Type B pancreatic cell (in vitro differentiated cells): ENCODE results near the gene STMN3. TPM values are rescaled to one million over a fixed set of nuclear protein-coding genes. Genes with fewer than 3 reads are reported as not detected.
"Not testable (repeated sequence)": the region's sequence is repeated elsewhere in the genome, so short reads cannot be mapped to it uniquely, and the experiment has no call there.

Experiments
- DNase-seq: peaks from one replicate; pipeline ENCODE4 v3.0.0; 2021; ENCODE audit warnings: mixed read lengths; ENCODE audit not compliant: unreplicated experiment; ENCODE audit errors: extremely low spot score
- H3K27ac Mint-ChIP-seq: 2 replicates; pipeline ENCODE4 v1.8.0; 2021; ENCODE audit warnings: mild to moderate bottlenecking, mixed read lengths
- H3K27me3 Mint-ChIP-seq: 2 replicates; pipeline ENCODE4 v1.8.0; 2021; ENCODE audit warnings: mixed read lengths
- H3K36me3 Mint-ChIP-seq: 2 replicates; pipeline ENCODE4 v1.8.0; 2021; ENCODE audit warnings: mixed read lengths
- H3K4me1 Mint-ChIP-seq: one replicate; pipeline ENCODE4 v1.8.0; 2021; ENCODE audit warnings: mixed read lengths; ENCODE audit not compliant: unreplicated experiment
- H3K4me3 Mint-ChIP-seq: 2 replicates; pipeline ENCODE4 v1.8.0; 2021; ENCODE audit warnings: mild to moderate bottlenecking, mixed read lengths
- H3K9me3 Mint-ChIP-seq: 2 replicates; pipeline ENCODE4 v1.8.0; 2021; ENCODE audit warnings: mixed read lengths
- CTCF ChIP-seq: fragments of 200-600 bp; sonication (generic); conservative IDR thresholded peaks from 2 replicates; pipeline ENCODE4 v1.5.0; 2021; ENCODE audit warnings: antibody characterized with exemption, mild to moderate bottlenecking
- total RNA-seq: library from RNA; stranded (reverse); gene quantifications from 2 replicates; pipeline ENCODE4 v1.2.1, GENCODE V29; 2021; ENCODE audit warnings: low replicate concordance

STMN3 gene
- total RNA-seq, 1 donor from 2014 or later, result 40.8 TPM

GRCh38 chr20:63643499-63643898 is 9.7 kb downstream of the STMN3 start:
- no peaks in the 10 kb centered on the region for H3K36me3 Mint-ChIP-seq
- peak overlapping the region; percentile 23 for H3K27ac Mint-ChIP-seq
- DNase-seq, result no peak
- peak overlapping the region; percentile 82 for H3K4me3 Mint-ChIP-seq
- TF ChIP-seq CTCF, result no peak
- H3K4me1 Mint-ChIP-seq, result no peaks in the 10 kb centered on the region
- no peaks in the 10 kb centered on the region for H3K27me3 Mint-ChIP-seq
- no peaks in the 10 kb centered on the region for H3K9me3 Mint-ChIP-seq

GRCh38 chr20:63642527-63643247 is 10.5 kb downstream of the STMN3 start:
- Mint-ChIP-seq H3K36me3 (no peaks in the 10 kb centered on the region), H3K4me3 (peak overlapping the region; percentile 82), H3K9me3 (no peaks in the 10 kb centered on the region), H3K4me1 (no peaks in the 10 kb centered on the region), H3K27me3 (no peaks in the 10 kb centered on the region), H3K27ac (no peak overlapping the region)
- no peak for TF ChIP-seq CTCF
- no peak for DNase-seq

GRCh38 chr20:63641792-63642523 is 11.3 kb downstream of the STMN3 start:
- no peaks in the 10 kb centered on the region for H3K36me3 Mint-ChIP-seq
- peak; percentile 95 for DNase-seq

GRCh38 chr20:63641146-63641791 is 12.0 kb downstream of the STMN3 start:
- Mint-ChIP-seq H3K4me3 (no peak overlapping the region), H3K27ac (no peak overlapping the region), H3K27me3 (no peaks in the 10 kb centered on the region), H3K9me3 (no peaks in the 10 kb centered on the region), H3K36me3 (no peaks in the 10 kb centered on the region), H3K4me1 (no peaks in the 10 kb centered on the region)
- no peak for DNase-seq
- no peak for TF ChIP-seq CTCF

More at GRCh38 chr20:63641792-63642523, 11.3 kb downstream of the STMN3 start:
- no peak overlapping the region for H3K27ac Mint-ChIP-seq
- H3K4me1 Mint-ChIP-seq, result no peaks in the 10 kb centered on the region
- no peaks in the 10 kb centered on the region for H3K9me3 Mint-ChIP-seq
- peak; percentile 70 for TF ChIP-seq CTCF
- no peaks in the 10 kb centered on the region for H3K27me3 Mint-ChIP-seq
- peak overlapping the region; percentile 74 for H3K4me3 Mint-ChIP-seq

GRCh38 chr20:63640686-63641085 is 12.5 kb downstream of the STMN3 start:
- not testable (repeated sequence) for H3K4me3 Mint-ChIP-seq, H3K9me3 Mint-ChIP-seq, H3K27ac Mint-ChIP-seq, H3K36me3 Mint-ChIP-seq, H3K27me3 Mint-ChIP-seq, H3K4me1 Mint-ChIP-seq, DNase-seq

GRCh38 chr20:63640086-63640485 is 13.1 kb downstream of the STMN3 start:
- TF ChIP-seq CTCF, result no peak
- H3K9me3 Mint-ChIP-seq, result no peaks in the 10 kb centered on the region
- no peak for DNase-seq
- no peak overlapping the region for H3K27ac Mint-ChIP-seq
- no peaks in the 10 kb centered on the region for H3K36me3 Mint-ChIP-seq
- H3K4me3 Mint-ChIP-seq, result no peak overlapping the region
- no peaks in the 10 kb centered on the region for H3K27me3 Mint-ChIP-seq
- no peaks in the 10 kb centered on the region for H3K4me1 Mint-ChIP-seq
